ENCODE data around the gene POLE.

DNA sequence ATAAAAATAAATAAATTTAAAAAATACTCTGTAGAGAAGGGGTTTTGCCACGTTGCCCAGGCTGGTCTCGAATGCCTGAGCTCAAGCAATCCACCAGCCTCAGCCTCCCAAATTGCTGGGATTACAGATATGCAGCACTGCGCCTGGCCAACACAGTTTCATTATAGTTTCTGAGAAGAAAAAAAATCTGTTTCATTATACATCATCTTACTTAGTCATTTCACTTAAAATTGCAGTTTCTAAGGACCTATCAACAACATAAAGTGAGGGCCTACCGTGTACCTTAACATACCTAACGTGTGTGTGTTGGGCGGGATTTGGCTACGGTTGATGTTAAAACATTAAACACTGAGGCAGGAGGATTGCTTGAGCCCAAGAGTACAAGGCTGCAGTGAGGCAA, 40.3 kb downstream of the POLE start:
- TF ChIP-seq, protein P1, sequence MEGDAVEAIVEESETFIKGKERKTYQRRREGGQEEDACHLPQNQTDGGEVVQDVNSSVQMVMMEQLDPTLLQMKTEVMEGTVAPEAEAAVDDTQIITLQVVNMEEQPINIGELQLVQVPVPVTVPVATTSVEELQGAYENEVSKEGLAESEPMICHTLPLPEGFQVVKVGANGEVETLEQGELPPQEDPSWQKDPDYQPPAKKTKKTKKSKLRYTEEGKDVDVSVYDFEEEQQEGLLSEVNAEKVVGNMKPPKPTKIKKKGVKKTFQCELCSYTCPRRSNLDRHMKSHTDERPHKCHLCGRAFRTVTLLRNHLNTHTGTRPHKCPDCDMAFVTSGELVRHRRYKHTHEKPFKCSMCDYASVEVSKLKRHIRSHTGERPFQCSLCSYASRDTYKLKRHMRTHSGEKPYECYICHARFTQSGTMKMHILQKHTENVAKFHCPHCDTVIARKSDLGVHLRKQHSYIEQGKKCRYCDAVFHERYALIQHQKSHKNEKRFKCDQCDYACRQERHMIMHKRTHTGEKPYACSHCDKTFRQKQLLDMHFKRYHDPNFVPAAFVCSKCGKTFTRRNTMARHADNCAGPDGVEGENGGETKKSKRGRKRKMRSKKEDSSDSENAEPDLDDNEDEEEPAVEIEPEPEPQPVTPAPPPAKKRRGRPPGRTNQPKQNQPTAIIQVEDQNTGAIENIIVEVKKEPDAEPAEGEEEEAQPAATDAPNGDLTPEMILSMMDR (IDR thresholded peaks at IDR 0.05; ENCODE audit: low read depth, low read length) = no peak
- no peak for TF ChIP-seq EZH2phosphoT487 (IDR thresholded peaks at IDR 0.05; ENCODE audit: low read depth)
